Fibroblast of skin of right biceps (primary cell): ENCODE data around the gene APOLD1.
"Not testable (repeated sequence)": the region's sequence is repeated elsewhere in the genome, so short reads cannot be mapped to it uniquely, and the experiment has no call there.

ENCODE experiments used
- DNase-seq: peaks from one replicate; pipeline ENCODE4 v3.0.0-alpha.2; 2013

APOLD1 gene

DNA sequence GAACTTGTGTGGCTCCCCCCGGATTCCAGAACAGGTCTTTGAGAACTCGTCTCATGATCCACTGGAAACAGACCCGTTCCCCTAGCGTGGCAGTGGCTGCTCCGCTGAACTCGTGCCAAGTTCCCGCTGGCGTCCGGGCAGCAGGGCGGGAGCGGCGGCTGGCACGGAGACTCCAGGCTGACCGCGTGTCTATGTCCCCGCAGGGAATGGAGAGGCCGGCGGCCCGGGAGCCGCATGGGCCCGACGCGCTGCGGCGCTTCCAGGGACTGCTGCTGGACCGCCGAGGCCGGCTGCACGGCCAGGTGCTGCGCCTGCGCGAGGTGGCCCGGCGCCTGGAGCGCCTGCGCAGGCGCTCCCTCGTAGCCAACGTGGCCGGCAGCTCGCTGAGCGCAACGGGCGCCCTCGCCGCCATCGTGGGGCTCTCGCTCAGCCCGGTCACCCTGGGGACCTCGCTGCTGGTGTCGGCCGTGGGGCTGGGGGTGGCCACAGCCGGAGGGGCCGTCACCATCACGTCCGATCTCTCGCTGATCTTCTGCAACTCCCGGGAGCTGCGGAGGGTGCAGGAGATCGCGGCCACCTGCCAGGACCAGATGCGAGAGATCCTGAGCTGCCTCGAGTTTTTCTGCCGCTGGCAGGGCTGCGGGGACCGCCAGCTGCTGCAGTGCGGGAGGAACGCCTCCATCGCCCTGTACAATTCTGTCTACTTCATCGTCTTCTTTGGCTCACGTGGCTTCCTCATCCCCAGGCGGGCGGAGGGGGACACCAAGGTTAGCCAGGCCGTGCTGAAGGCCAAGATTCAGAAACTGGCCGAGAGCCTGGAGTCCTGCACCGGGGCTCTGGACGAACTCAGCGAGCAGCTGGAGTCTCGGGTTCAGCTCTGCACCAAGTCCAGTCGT lies 1.5 kb downstream of the APOLD1 start:
- DNase-seq: peak; percentile 81

DNA sequence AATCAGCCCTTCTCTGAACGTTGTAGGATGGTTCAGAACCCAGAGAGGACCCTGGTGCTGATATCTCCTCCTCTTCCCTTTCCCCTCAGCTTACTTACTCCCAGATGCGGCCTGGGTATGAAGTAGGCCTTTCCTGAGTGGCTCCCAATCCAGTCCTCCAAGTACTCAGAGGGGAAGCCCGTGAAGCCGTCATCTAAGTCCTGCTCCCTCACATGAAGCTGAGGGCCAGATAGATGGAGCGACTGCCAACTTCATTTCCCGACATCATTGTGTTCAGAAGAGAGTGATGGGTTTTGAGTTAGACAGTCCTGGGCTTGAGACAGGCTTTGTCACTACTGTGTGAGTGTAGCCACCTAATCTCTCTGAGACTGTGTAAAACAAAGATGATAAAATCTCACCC lies 2.7 kb downstream of the APOLD1 start:
- no peak for DNase-seq

DNA sequence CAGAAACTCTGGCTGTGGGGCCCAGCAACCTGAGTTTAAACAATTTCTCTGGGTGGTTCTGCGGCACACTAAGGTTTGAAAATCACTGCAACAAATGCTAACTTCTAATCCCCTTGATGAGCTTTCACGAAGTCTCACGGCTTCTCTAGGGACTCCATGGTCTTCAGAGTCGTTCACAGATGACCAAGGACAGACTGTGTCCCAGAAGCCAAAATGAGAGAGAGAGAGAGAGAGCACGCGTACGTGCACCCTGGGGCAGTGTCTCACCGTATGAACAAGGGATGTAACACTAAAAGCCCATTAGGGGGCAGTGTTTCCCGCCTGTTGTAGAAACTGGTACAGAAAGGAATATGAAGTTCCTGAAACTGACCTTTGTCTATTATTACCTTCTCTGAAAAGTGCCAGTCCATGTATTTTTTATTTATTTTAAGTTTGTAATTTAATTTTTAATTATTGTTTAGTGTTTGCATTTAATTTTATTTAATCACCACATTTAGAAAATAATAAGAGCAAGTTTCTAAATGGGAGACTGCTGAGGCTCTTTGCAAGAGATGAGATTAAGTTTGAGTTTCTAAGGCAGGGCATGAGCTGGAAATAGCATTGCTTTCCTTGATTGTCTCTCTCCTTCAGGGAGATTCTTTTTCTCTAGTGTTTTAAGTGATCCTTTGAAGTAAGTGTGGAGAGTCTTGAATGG lies 3.4 kb downstream of the APOLD1 start:
- peak; percentile 81 for DNase-seq

DNA sequence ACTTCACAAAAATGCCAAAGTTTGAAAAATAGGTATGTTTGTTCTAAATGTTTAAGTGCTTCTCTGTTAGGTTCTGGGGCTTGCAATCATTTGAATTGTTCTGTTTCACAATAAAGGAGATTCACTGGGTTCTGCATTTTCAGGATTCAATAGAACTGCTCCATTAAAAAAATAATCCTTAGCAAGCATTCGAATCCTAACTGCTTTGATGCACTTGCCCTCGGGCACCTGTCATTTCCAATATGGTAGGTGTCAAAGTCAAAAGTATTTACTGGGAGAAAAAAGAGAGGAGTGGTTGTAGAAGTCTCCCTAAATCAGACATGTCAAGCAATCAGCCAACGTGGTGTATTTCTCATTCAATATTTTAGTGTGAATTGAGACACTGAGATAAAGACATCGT lies 5.5 kb downstream of the APOLD1 start:
- no peak for DNase-seq

DNA sequence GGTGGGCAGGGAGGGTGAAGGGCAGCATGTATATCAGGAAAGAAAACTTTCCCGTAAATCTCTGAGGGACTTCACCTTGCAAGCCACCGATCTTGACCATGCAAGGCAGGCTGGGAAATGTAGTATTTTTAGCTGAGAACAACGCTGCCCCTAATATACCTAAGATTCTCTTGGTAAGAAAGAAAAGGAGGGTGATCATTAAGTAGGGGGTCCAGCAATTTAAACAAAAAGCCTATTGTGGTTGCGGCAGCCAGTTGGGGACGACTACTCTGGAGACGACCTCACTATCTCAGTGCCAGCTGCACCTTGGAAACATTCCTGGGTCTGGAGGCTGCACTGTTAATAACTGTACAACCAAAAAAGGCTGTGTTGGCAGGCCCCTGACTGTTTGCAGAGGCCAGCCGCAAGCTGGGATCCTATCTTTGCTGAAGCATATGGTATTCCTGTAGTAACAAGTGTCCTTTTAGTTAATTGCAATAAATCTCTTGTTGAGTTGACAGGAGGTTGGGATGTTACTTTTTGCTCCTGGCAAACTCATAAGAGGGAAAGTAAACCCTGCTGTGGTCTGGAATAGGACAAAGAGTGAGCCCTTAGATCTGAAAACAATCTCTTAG lies 6.4 kb downstream of the APOLD1 start:
- peak; percentile 16 for DNase-seq

DNA sequence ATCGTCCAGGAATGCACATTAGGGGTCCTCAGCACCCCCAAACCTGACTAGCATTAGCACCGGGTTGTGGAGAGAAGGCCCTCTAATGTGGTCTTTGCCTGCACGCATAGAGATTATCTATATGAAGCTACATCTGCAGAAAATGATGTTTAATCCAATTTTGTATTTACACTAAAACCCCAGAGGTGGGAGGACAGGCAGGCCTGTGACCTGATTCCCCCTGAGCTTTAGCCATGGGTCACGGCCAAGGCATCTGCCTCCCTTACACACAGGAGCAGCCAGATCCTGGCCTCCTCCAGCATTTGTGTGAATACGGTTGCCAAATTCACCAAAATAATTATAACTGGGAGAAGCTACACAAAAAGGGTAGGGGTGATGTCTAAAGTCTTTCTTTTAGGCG lies 7.0 kb downstream of the APOLD1 start:
- DNase-seq: no peak

DNA sequence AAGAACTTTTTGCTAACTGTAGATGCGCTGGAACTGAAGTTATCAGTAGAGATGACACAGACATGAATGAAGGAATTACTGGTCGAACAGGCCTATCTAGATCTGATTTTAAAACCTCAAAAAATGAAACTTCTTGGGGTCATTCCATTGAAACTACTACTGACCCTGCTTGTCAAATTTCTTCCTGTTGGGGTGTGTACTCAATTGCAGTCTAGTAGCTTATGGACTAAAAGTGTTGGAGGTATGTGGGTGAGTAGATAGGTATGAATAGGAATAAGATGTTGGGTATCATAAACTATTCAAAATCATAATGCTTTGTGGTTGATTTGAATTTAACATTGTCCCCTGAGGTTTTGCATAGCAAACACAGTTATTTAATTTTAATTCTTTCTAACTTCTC lies 9.2 kb downstream of the APOLD1 start:
- no peak for DNase-seq

DNA sequence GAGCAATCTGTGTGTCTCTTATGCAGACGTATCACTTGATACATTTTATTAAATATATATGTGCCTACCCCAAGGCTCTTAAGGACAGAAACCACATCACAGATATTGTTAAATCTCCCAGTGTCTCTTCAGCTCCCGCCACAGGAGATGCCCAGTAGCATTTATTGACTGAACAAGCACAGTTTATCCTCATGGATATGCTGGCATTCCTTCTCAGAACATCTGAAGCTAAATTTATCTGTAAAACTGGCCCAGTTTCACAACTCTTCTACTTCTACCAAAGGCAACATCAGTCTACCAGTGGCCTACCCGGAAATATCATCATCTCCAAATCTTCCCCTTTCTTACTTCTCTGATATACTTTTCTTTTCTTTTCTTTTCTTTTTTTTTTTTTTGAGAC lies 10.7 kb downstream of the APOLD1 start:
- no peak for DNase-seq

DNA sequence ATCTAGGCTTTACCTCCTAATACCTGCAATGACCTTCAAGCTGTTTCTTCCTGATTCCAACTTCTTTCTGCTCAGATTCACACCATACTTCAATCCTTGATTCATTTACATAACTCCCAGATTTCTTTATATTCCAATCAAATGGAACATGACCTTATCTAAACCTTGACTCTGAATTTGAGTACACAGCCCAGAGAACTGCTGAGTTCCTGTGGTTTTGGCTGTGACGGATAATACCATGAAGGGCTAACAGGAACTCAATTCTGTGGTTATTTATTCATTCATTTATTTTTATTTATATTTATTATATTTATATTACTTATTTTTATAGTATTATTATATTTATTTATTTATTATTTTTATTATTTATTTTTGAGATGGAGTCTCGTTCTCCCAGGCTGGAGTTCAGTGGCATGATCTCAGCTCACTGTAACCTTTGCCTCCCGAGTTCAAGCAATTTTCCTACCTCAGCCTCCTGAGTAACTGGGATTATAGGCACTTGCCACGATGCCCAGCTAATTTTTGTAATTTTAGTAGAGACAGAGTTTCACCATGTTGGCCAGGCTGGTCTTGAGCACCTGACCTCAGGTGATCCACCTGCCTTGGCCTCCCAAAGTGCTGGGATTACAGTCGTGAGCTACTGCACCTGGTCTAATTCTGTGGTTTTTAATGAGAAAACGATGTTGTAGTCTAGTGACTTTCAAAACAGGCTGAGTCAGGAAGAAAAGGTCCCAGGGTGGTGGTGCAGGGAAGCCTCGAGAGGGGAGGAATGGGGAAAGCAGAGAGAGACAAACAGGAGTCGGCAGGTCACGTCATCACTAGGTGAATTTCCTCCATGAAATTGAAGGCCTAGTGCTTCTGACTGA lies 11.7 kb downstream of the APOLD1 start:
- DNase-seq: no peak

DNA sequence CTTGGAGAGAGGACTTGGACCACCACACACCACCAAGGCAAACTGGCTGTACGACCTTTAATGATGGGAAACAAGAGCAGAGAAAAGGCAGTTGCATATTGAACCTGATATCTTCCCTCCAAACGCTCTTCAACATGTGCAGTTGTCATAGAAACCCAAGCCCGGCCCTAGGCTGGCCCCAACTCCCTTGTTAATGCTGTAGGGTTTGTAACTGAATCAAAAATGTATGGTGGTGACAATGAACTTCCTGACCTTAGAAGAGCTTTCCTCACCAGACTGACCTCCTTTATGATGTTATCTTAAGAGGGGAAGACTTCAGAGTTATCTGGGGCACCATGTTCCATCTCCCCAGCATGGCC lies 12.3 kb downstream of the APOLD1 start:
- no peak for DNase-seq

DNA sequence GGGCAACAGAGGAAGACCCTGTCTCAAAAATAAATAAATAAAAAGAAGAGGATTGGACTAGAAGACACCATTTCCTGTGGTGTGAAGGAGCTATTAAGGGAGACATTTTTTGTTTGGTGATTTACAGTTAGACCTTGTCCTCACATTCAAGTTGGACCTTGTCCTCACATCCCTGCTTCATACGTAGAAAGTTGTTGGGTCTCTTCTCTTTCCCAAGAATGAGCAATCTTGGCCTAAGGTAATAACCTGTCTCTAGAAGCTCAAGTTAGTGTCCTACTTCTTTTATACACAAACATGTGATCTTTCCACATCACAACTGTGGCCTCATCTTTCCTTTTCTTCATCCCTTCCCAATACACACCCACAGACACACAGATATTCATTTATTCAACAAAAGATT lies 13.0 kb downstream of the APOLD1 start:
- DNase-seq: no peak

DNA sequence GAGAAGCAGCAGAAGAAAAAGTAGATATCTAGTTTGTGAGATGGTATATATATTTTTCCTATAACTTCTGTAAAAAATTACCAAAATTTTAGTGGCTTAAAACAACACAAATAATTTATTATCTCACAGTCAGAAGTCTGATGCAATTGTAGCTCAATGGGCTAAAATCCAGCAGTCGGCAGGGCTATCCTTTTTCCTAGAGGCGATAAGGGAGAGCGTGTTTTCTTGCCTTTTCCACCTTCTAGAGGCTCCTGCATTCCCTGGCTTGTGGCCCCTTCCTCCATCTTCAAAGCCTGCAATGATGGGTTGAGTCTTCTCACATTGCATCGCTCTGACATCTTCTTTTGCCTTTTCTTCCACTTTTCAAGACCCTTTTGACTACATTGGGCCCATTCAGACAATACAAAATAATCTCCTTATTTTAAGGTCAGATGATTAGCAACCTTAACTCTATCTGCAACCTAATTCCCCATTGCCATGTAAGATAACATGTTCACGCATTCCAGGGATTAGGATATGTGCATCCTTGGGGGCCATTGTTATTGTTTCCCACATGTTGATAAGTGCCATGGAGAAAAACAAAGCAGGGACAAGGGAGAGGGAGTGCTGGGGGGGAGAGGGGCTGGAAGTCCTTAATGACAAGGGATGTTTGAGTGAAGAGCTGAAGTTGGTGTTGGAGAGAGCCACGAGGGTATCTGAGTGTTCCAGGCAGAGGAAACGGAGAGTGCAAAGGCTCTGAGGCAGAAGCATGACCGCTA lies 13.9 kb downstream of the APOLD1 start:
- DNase-seq: no peak

DNA sequence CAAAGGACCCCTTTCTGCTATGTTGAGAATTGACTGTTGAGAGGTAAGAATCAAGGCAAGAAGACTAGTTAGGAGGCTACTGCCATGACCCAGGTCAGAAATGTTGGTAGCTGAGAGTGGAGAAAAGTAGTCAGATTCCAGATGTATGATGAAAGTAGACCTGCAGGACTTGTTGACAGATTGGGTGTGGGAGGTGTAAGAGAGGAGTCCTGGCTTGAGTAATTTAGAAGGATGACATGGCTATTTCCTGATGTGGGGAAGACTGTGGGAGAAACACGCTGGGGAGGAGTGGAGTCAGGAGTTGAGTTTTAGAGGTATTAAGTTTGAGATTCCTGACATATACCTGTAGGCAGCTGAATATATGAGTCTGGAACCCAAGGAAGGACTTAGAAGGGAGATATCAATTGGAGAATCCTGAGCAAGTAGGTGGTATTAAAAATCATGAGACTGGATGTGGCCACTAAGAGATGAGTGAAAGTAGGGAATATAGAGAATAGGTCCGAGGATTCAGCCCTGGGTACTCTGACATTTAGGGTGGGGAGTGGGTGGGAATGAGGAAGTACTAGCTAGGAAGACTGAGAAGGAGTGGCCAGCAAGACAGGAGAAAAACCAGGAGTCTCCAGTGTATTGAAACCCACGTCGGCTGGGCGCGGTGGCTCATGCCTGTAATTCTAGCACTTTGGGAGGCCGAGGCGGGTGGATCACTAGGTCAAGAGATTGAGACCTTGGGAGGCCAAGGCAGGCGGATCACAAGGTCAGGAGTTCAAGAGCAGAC lies 15.1 kb downstream of the APOLD1 start:
- DNase-seq: peak; percentile 79

DNA sequence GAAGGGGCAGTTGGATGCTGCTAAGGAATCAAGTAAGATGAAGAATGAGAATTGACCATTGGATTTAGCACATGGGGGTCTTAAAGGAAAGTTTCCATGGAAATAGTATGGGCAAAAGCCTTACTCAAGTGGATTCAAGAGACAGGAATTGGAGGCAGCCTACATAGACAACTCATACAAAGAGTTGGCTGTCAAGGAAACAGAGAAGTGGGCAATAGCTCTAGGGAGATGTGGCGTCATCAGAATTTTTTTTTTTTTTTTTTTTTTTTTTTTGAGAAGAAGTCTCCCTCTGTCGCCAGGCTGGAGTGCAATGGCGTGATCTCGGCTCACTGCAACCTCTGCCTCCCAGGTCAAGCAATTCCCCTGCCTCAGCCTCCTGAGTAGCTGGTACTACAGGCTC lies 16.2 kb downstream of the APOLD1 start:
- DNase-seq: not testable (repeated sequence)

DNA sequence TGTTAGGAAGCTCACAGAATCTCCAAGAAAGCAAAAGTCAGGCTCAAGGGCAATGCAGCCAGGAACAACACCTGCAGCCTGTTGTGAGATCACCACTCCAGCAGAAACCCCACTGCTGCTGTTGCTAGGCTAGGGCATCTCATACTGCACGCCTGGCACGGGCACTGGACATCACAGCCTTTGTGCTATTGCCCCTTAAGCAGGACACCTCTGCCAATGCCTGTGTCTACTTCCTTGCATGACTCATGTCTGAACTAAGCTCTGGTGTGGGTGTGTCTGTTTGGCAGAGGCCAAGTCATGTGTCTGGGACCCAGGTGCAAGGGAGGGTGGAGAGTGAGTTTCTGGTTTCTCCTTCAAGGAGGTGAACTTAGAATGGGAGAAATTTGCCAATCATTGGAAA lies 17.7 kb downstream of the APOLD1 start:
- DNase-seq: peak; percentile 70

DNA sequence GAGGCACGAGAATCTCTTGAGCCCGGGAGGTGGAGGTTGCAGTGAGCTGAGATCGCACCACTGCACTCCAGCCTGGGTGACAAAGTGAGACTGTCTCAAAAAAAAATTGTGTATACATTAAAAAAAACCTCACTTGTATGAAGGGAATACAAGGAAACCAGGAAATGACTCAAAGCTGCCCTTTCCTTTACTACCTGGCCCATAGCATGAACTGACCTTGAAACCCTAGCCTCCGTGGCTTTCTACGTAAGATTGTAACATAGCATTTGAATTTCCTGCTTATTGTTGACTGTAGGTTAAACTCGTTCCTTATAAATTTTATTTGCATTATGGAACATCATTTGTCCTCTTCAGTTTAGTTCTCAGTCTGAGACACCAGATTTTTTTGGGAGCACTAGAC lies 18.6 kb downstream of the APOLD1 start:
- peak; percentile 48 for DNase-seq

DNA sequence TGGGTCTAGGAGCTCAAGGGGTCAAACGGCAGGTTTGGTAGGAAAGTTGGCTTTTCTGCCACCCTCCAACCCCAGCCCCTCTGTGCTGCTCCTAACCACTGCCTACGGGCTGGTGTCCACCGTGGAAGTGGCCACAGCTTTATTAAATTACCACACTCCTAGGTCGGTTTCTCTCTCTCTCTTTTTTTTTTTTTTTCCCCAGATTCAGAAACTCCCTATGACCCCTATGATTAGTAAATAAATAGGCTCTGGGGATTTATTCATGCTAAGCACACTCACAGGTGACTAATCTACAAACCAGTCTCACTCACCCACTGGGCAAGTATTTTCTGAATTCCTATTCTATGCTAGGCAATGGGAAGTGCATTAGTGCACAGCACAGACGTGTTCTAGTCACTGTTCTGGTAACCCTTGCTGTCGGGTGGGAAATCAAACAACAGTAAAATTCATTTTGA lies 19.0 kb downstream of the APOLD1 start:
- peak; percentile 92 for DNase-seq

DNA sequence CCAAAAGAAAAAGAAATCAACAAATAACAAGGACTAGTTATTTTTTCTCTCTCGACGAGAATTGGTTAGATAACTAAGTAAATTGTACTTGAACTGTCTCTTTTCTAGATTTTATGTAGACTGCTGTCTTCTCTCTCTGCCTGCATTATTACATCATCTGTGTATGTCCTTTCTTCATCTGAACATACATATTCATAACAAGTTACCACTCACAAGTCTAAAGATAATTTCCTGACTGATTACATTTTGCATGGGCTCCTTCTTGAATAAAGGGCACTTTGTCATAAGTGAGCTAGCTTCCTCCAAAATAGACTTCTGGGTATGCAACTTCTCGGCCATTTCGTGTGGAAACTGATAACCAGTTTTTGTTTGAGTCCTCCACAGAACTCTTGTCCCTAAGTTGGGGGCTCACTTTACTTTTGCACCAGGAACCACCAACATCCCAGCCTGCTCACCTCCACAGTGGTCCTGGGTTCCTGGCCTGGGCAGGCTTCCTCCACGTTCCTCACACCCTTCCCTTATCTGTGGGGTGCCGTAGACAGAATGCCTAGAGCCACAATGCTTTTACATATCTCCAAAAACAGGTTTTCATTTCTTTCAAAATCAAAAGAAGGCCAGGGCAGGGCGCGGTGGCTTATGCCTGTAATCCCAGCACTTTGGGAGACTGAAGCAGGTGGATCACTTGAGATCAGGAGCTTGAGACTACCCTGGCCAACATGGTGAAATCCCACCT lies 21.5 kb downstream of the APOLD1 start:
- DNase-seq: no peak

DNA sequence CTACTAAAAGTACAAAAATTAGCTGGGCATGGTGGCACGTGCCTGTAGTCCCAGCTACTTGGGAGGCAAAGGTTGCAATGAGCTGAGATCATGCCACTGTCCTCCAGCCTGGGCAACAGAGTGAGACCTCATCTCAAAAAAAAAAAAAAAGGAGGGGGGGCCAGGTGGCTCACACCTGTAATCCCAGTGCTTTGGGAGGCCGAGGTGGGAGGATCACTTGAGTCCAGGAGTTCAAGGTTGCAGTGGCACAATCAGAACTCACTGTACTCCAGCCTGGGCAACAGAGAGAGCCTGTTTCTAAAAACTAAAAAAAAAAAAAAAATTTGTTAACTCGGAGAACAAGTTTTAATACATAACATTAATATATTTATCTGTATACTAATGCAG lies 22.1 kb downstream of the APOLD1 start:
- DNase-seq: not testable (repeated sequence)

DNA sequence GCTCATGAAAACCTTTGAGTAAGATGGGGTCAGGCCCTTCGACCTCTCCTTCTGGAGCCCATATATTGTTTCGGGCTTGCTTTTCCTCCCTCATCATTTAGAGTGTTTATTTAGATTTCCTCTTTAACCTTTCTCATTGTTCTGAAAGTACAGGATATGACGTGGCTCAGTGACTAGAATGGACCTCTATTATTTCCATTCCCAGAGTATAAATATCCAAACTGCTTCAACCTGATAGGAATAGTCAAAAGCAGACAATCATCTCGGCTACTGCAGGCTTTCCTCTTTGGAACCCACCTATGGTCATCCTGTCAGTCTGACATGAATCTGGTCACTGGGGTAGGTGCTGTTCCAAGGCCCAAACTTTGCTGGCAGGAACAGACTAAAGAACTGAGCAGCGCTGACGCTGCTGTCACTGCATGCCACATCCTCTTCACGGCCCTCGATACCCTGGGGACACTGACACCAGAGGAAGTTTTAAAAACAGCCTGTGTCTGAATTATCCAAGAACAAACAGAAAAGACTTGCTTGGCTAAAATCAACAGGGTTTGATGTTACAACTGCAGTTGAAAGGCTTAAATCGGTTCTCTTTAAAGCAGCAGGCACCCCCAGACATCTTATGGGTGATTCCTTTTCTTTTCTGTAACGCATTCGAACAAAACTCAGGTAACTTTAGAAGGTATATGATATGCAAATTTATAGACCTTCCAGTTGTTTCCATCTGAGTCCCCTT lies 22.7 kb downstream of the APOLD1 start:
- no peak for DNase-seq
